Loucy (cell line): ENCODE results near the gene RBM20.

Source experiments
- EZH2phosphoT487 ChIP-seq: fragments of 200-600 bp; IDR thresholded peaks from 2 replicates; pipeline ENCODE4 v1.6.1; 2018; ENCODE audit warnings: antibody characterized with exemption, mild to moderate bottlenecking, moderate library complexity, borderline replicate concordance
- TF ChIP-seq, protein P1 (sequence below): fragments of 200-600 bp; sonication (generic); conservative IDR thresholded peaks from 2 replicates; pipeline ENCODE4 v1.5.1; 2014; ENCODE audit warnings: mild to moderate bottlenecking, antibody characterized with exemption, low read length

DNA sequence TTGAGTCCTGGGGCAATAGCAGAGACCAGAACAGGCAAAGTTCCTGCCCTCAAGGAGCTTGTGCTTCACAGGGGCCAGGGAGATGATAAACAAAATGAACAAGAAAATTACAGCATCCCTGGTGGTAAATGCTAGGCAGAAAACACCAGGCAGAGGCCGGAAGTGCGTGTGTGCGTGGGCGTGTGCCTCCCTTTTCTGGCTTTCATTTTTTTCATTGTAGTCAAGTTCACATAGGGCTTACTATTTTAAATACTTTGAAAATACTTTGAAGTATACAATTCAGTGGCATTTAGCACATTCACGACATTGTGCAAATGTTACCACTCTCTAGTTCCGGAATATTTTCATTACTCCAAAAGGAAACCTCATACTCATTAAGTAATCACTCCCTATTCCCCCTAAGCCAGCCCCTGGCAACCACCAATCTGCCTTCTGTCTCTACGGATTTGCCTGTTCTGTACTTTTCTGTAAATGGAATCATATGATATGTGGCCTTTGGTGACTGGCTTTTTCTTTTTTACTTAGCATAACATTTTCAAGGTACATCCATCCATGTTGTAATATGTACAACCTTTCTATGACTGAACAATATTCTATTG is 139.5 kb downstream of the RBM20 start:
- TF ChIP-seq, protein P1, sequence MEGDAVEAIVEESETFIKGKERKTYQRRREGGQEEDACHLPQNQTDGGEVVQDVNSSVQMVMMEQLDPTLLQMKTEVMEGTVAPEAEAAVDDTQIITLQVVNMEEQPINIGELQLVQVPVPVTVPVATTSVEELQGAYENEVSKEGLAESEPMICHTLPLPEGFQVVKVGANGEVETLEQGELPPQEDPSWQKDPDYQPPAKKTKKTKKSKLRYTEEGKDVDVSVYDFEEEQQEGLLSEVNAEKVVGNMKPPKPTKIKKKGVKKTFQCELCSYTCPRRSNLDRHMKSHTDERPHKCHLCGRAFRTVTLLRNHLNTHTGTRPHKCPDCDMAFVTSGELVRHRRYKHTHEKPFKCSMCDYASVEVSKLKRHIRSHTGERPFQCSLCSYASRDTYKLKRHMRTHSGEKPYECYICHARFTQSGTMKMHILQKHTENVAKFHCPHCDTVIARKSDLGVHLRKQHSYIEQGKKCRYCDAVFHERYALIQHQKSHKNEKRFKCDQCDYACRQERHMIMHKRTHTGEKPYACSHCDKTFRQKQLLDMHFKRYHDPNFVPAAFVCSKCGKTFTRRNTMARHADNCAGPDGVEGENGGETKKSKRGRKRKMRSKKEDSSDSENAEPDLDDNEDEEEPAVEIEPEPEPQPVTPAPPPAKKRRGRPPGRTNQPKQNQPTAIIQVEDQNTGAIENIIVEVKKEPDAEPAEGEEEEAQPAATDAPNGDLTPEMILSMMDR, result no peak
- no peak for TF ChIP-seq EZH2phosphoT487
